OCI-LY3 (cell line): Measurements from ENCODE around the gene CDK17.
"Not testable (repeated sequence)": the region's sequence is repeated elsewhere in the genome, so short reads cannot be mapped to it uniquely, and the experiment has no call there.

Experiments
- H2AFZ ChIP-seq: fragments of 200-600, 300-600 bp; shearing (Covaris generic); 2 replicates; pipeline ENCODE4 v1.6.0; 2014; ENCODE audit warnings: antibody characterized with exemption, low read depth, low read length
- H3K27ac ChIP-seq: fragments of 200-600, 300-600 bp; sonication (generic); 2 replicates; pipeline ENCODE4 v1.5.1; 2014; ENCODE audit warnings: mild to moderate bottlenecking, low read length, moderate library complexity, mixed read lengths
- H3K27me3 ChIP-seq: fragments of 200-600, 300-600 bp; sonication (generic); 2 replicates; pipeline ENCODE4 v1.6.1; 2014; ENCODE audit warnings: low read depth, low read length, mixed read lengths
- H3K36me3 ChIP-seq: fragments of 200-600, 300-600 bp; sonication (generic); replicated peaks from 2 replicates; pipeline ENCODE3; 2014; ENCODE audit warnings: low read depth, low read length, mixed read lengths
- H3K4me1 ChIP-seq: fragments of 300-600, 200-600 bp; sonication (generic); 2 replicates; pipeline ENCODE4 v1.6.1; 2014; ENCODE audit warnings: low read length, mixed read lengths
- H3K4me2 ChIP-seq: fragments of 200-600, 300-600 bp; sonication (generic); 2 replicates; pipeline ENCODE4 v1.6.1; 2014; ENCODE audit warnings: low read length, mixed read lengths
- H3K4me3 ChIP-seq: fragments of 300-600, 200-600 bp; sonication (generic); 2 replicates; pipeline ENCODE4 v1.5.1; 2014; ENCODE audit warnings: antibody characterized with exemption, mild to moderate bottlenecking, low read length, moderate library complexity
- H3K79me2 ChIP-seq: fragments of 300-600, 200-600 bp; shearing (Covaris generic); 2 replicates; pipeline ENCODE4 v1.6.1; 2014; ENCODE audit warnings: mild to moderate bottlenecking, low read length, mixed read lengths
- H3K9ac ChIP-seq: fragments of 300-600, 200-600 bp; shearing (Covaris generic); 2 replicates; pipeline ENCODE4 v1.6.0; 2014; ENCODE audit warnings: mild to moderate bottlenecking, low read length, moderate library complexity
- H3K9me3 ChIP-seq: fragments of 200-600, 300-600 bp; shearing (Covaris generic); 2 replicates; pipeline ENCODE4 v1.6.1; 2014; ENCODE audit warnings: low read length, mixed read lengths; ENCODE audit not compliant: insufficient read depth
- H4K20me1 ChIP-seq: fragments of 200-600, 300-600 bp; sonication (generic); 2 replicates; pipeline ENCODE4 v1.6.1; 2016; ENCODE audit warnings: low read length, mixed read lengths; ENCODE audit not compliant: insufficient read depth
- CTCF ChIP-seq: fragments of 200-600, 300-600 bp; sonication (generic); IDR thresholded peaks from 2 replicates; pipeline ENCODE4 v1.5.1; 2014; ENCODE audit warnings: antibody characterized with exemption, low read length, low read depth
- EZH2phosphoT487 ChIP-seq: fragments of 200-600 bp; shearing (Covaris generic); IDR thresholded peaks from 2 replicates; pipeline ENCODE4 v1.6.1; 2018; ENCODE audit warnings: antibody characterized with exemption, mixed run types, low read depth

Gene CDK17

GRCh38 chr12:96350982-96351381 is 49.3 kb downstream of the CDK17 start:
- no peak overlapping the region for H3K27ac ChIP-seq
- no peak overlapping the region for H3K4me3 ChIP-seq
- H3K79me2 ChIP-seq: peaks cover 88% of the 10 kb centered on the region

GRCh38 chr12:96347130-96347699 is 53.0 kb downstream of the CDK17 start:
- H2AFZ ChIP-seq: no peak overlapping the region
- TF ChIP-seq CTCF (no peak), EZH2phosphoT487 (no peak)
- H3K27ac ChIP-seq: no peak overlapping the region
- peaks cover 17% of the 10 kb centered on the region for H3K4me1 ChIP-seq
- H4K20me1 ChIP-seq: peaks cover 10% of the 10 kb centered on the region
- H3K36me3 ChIP-seq: peaks cover 3% of the 10 kb centered on the region
- no peak overlapping the region for H3K4me2 ChIP-seq
- no peaks in the 10 kb centered on the region for H3K27me3 ChIP-seq
- H3K4me3 ChIP-seq: no peak overlapping the region
- peaks cover 3% of the 10 kb centered on the region; the same call in 1 of the 2 replicates for H3K9me3 ChIP-seq
- no peak overlapping the region for H3K9ac ChIP-seq
- H3K79me2 ChIP-seq: peaks cover 64% of the 10 kb centered on the region

More at GRCh38 chr12:96350982-96351381, 49.3 kb downstream of the CDK17 start:
- Histone ChIP-seq H3K36me3 (no peaks in the 10 kb centered on the region), H3K9me3 (no peaks in the 10 kb centered on the region), H4K20me1 (peaks cover 24% of the 10 kb centered on the region), H3K4me2 (no peak overlapping the region), H3K9ac (no peak overlapping the region), H3K27me3 (no peaks in the 10 kb centered on the region), H2AFZ (no peak overlapping the region), H3K4me1 (peaks cover 20% of the 10 kb centered on the region)
- TF ChIP-seq CTCF: no peak
- no peak for TF ChIP-seq EZH2phosphoT487

DNA sequence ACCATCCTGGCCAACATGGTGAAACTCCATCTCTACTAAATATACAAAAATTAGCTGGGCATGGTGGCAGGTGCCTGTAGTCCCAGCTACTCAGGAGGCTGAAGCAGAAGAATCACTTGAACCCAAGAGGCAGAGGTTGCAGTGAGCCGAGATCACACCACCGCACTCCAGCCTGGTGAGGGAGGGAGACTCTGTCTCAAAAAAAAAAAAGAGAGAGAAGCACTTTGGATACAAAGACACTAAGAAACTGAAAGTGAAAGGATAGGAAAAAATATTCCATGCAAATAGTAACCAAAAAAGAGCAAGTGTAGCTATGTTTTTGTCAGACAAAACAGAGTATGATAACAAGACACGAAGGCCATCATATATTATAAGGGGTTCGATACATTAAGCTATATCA is 53.5 kb downstream of the CDK17 start:
- not testable (repeated sequence) for H2AFZ ChIP-seq, H3K27me3 ChIP-seq, H3K4me2 ChIP-seq, H3K4me3 ChIP-seq, H3K36me3 ChIP-seq, H4K20me1 ChIP-seq, H3K27ac ChIP-seq, H3K9ac ChIP-seq, H3K9me3 ChIP-seq
- H3K79me2 ChIP-seq: peaks cover 59% of the 10 kb centered on the region
- peaks cover 12% of the 10 kb centered on the region for H3K4me1 ChIP-seq

DNA sequence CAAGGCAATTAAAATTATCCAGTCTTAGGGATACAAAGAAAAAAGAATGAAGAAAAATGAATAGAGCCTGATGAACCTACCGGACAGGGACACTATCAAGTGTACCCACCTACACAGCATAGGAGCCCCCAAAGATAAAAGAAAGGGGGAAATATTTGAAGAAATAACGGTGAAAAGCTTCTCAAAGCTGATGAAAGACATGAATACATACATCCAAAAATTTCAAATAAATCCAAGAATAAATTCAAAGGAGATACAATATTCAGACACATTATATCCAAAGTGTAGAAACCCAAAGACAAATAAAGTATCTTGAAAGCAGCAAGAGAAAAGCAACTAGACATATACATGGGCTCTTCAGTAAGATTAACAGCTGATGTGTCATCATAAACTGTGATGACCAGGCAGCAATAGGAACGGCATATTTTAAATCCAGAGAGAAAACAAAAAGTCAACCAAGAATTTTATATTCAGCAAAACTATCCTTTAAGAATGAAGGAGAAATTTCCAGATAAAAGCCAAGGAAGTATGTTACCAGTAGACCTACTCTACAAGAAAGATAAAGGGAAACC is 56.0 kb downstream of the CDK17 start:
- no peak overlapping the region for H3K27ac ChIP-seq
- peaks cover 3% of the 10 kb centered on the region for H3K36me3 ChIP-seq
- no peak overlapping the region for H2AFZ ChIP-seq
- no peak overlapping the region for H3K9ac ChIP-seq
- peaks cover 41% of the 10 kb centered on the region for H3K79me2 ChIP-seq
- H3K9me3 ChIP-seq: peaks cover 3% of the 10 kb centered on the region; the same call in 1 of the 2 replicates
- H3K27me3 ChIP-seq: no peaks in the 10 kb centered on the region
- no peak overlapping the region for H3K4me3 ChIP-seq
- TF ChIP-seq EZH2phosphoT487 (no peak), CTCF (no peak)
- H4K20me1 ChIP-seq: no peaks in the 10 kb centered on the region
- no peak overlapping the region for H3K4me2 ChIP-seq
- H3K4me1 ChIP-seq: 0 out of 2 replicates have a peak, but pooled peaks cover 5% of the 10 kb centered on the region
